AG20443 (cell line): ENCODE results near the gene RGS13.

Source experiments
- DNase-seq: peaks from one replicate; pipeline ENCODE4 v3.0.0; 2012; ENCODE audit warnings: low spot score, mixed read lengths

The RGS13 gene

DNA sequence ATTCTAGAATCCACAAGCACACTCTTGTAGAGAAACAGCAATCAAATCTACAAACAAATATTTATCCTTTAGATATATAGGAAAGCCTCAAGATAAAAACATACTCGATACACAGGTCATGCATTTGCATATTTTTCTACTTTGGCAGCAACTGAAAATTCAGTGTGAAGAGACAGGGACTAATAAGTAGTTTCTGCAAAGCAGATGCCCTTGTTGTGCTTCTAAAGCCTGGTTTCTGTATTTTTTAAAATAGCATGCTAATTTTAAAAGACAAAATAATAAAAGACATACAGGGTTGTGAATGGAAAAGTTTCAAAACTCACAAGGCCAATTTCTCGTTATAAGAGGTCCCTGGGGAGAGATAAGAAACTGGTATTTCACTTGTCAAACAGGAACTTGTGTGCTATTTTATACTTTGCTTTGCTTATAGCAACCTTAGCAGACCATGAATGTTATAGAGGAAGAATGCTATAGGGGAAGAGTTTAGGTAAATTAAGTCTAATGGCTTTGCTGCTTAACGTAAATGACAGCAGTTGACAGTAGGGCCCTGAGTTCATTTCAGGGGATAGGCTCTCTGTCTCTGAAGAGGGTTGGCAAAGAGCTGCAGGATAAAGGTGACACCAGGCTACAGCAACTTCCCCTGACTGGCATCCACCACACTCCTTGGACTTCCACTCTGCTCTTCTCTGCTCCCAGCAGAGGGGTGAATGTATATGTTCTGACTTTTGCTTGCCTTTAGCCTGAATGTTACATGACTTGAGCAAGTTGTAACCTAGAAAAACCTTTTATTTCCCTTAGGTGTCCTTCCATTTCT lies 9.4 kb upstream of the RGS13 start:
- no peak for DNase-seq

DNA sequence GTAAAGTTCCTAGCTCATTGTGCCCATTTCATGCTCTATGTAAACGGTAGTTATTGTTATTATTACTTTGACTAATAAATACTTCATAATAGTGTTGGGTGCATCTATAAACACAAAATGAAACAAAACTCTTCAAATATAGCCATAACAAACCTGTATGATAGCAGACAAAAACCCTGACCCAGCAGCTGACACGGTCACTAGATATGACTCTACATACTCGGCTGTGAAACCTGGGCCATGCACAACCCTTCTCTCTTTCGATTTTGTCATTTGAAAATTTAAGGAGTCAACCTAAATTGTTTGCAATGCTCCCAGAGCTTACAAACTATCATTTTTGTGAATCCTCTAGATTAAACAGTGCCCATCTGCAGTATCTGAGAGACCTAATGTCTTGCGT lies 8.0 kb upstream of the RGS13 start:
- DNase-seq, result no peak

GRCh38 chr1:192628396-192629057 lies 7.4 kb upstream of the RGS13 start:
- DNase-seq, result no peak

DNA sequence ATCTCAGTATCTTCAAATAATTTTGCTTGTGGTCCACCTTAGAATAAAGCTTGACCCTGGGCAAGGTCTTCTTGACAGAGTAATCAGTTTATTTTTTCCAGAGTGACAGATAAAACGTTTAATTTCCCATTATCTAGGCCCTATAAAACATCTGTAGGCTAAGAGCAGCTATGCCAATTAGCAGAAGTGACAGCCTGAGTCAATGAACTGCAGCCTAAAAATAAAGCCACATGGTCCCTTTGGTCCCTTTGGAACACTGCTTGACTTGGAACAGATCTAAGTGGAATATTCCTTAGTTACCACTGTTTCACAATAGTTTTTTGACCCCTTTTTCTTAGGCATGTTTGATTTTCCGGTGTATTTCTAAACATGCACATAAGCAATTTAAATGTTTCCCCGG lies 6.3 kb upstream of the RGS13 start:
- DNase-seq, result no peak

- no peak for DNase-seq
These were observed 5.2 kb upstream of the RGS13 start for GRCh38 chr1:192630521-192631287.

GRCh38 chr1:192631749-192632148 lies 4.2 kb upstream of the RGS13 start:
- no peak for DNase-seq

GRCh38 chr1:192632188-192632587 lies 3.8 kb upstream of the RGS13 start:
- no peak for DNase-seq

DNA sequence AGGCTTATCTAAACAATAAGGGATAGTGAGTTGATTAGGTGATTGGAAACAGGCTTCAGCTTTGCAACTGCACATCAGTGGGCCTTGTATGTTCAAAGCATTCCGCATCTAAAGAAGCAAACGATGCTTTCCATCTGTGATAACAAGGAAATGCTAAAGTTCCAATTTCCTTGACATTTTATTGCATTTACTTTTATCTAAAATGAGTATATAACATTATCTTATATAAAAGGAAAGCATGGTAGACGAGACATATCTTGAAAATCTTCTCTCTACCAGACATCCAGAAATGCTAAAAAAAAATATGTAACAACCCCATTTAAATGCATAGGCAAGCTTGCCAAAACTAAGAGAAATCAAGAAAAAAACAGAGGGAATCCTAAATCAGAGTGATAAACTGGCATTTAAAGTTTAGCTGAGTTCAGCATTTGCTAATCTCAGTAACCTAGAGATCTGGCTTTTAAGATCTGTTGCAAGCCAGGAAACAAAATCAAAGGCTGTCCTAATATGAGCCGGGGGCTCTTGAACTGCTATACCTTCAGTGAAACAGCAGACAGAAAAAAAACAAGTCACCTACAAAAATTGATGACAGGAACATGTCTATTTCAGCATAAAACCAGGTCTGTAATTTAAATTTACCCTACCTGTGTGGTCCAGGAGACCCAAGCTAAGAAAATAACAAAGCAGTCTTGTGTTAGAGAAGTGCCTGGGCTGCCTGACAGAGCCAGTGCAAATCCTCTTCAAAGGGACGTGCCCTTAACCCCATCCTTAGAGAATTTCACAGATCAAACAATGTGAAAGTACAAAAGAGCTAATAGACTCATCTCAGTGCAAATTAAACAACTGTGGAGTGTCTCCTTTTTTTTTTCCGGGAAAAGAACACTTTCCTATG lies 3.1 kb upstream of the RGS13 start:
- DNase-seq, result no peak

- no peak for DNase-seq
These were observed 2.3 kb upstream of the RGS13 start for GRCh38 chr1:192633533-192634253.

- DNase-seq, result no peak
These were observed 906 bp upstream of the RGS13 start for GRCh38 chr1:192635041-192635440.

DNA sequence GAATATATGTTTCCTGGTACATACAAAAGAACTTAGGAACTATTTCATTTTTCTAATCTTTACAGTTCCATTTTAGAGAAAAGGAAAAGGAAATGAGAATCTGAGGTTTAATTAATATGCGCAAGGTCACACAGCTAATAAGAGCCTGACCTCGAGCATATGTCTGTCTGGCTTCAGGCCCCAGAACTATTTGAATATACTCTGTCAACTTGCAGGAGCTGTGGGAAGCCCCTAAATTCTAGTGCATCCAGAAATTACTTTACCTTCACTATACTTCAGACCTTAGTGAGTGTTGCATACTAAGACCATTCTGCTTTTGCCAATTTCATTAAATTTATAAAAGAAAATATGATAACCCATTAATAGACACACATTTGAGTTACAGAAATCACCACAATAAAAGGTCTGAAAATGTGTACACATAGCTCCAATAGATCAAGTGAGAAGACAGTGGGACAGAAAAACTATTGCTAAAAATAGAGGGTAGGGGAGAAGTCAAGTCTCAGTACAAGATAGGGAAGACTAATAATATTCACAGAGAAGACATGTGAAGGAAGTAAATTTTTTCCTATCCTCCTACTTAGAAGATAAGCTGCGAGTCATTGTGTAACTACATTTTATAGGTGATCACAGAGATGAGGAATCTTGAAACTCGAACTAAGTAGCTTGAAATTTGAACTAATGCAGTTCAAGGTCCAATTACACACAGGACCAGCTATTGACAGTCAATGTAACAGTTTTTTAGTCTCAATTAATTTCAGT lies 3.8 kb downstream of the RGS13 start:
- peak; percentile 9 for DNase-seq

DNA sequence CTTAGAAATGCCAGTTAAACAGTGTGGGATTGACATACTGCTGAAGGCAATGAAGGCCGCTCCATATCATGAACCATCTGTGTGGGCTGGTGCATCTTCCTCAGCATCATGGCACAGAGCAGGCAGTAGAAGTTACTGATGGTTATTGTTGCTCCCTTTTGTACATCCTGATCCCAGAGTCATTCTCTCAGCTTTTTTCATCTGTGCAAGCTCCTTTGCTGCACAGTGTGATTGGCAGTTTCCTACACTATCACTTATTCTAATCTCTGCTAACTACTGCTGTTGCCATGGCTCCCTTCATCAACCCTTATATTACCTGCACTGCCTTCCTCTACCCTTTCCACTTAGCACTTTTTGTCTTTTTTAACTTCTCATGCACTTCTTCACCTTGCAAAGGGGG lies 16.2 kb downstream of the RGS13 start:
- DNase-seq, result no peak

GRCh38 chr1:192654120-192654519 lies 18.2 kb downstream of the RGS13 start:
- no peak for DNase-seq

GRCh38 chr1:192654591-192655251 lies 18.8 kb downstream of the RGS13 start:
- DNase-seq, result peak; percentile 63

GRCh38 chr1:192657760-192658159 lies 21.8 kb downstream of the RGS13 start:
- no peak for DNase-seq

- DNase-seq, result no peak
These were observed 22.3 kb downstream of the RGS13 start for GRCh38 chr1:192658255-192658654.

DNA sequence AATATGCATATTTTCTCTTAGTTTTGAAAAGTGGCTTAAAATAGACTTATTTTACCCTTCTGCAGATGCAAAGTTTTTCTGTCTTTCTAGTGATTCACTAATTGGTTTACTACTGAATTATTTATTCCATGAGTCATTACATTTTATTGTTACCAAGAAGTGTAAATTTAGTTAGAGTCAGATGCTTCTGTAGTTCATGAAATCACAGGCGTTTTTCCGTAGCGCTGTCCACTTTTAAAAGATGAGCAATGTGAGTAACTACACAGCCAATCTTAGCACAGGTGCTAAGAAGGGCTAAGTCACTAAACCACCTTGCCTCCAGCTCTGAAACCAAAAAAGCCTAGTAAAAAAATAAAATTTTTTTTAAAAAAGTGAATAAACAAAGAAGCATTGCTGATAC lies 24.7 kb downstream of the RGS13 start:
- DNase-seq, result no peak

- DNase-seq, result no peak
These were observed 32.5 kb downstream of the RGS13 start for GRCh38 chr1:192668409-192668983.

DNA sequence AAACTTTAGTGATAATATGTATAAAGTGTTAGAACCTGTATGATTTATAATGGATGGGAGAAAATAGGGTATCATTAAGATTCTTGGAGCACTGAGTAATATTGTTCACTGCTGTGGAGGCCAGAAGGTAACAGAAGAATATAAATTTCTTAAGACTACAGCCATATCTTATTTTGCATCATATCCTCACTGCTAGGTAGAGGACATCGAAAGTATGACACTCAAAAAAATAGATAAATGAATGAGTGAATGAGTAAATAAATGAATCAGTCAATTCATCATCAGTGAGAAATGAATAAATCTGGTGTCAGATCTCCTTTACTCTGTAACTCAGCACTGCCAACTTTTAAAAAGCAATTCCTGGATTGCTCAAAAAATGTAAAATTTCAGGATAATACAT lies 33.2 kb downstream of the RGS13 start:
- DNase-seq, result no peak

DNA sequence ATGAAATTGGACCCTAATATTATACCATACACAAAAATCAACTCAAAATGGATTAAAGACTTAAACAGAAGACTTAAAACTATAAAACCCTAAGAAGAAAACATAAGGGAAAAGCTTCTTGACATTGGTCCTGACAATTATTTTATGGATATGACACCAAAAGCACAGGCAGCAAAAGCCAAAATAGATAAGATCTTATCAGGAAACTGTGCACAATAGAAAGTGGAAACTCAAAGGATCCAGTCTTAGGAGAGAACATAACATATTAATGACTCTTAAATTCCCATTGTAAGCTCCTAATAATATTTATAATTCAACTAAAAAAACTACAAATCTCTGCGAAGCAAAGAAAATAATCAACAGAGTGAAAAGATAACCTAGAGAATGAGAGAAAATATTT lies 39.8 kb downstream of the RGS13 start:
- DNase-seq, result no peak
